HCT116 (cell line): ENCODE data around the gene LINC00237. TPM values are rescaled to one million over a fixed set of nuclear protein-coding genes. Genes with fewer than 3 reads are reported as not detected.

Source experiments
- ATAC-seq: fragments of 200-7000 bp; cut with Tn5 transposase; 2 replicates; pipeline ENCODE4 v1.9.1; 2020; ENCODE audit warnings: mild to moderate bottlenecking, moderate library complexity
- BruUV-seq: library from RNA; stranded (reverse); fragments of 400-500 nt; replicated peaks from 2 replicates; lab custom pipeline; 2021; lab: Mats Ljungman, UMichigan
- CTCF ChIA-PET: fragments of 300-600 bp; sonication (Branson Sonifier 250); formaldehyde crosslinking; loops from one replicate; lab custom pipeline; 2021; ENCODE audit warnings: antibody characterized with exemption; lab: Charles Lee
- POLR2A ChIA-PET: fragments of 300-600, 350-600 bp; sonication (Branson Sonifier 250); formaldehyde crosslinking; loops from one replicate; lab custom pipeline; 2021; ENCODE audit warnings: antibody characterized with exemption; lab: Charles Lee
- RAD21 ChIA-PET, 2 experiments: fragments of 300-600 bp; sonication (Branson Sonifier 250); formaldehyde crosslinking; loops; one replicate each; lab custom pipeline; 2023; ENCODE audit warnings: low total read pairs in 2 of 2; ENCODE audit not compliant: uncharacterized antibody in 2 of 2, unreplicated experiment in 2 of 2, low non-redundant PET in 1 of 2; lab: Charles Lee
- DNase-seq: peaks from one replicate; pipeline ENCODE4 v3.0.0-alpha.2; 2010; ENCODE audit warnings: low read depth, low spot score
- H2AFZ ChIP-seq: fragments of 200-600 bp; shearing (Covaris generic), sonication (generic); 2 replicates; pipeline ENCODE4 v1.6.1; 2017; ENCODE audit warnings: low read depth, mixed run types, mixed read lengths, antibody characterized with exemption, low read length; ENCODE audit not compliant: poor library complexity, severe bottlenecking
- H3K27ac ChIP-seq: 2 replicates; pipeline ENCODE4 v1.5.1; 2012; ENCODE audit warnings: low read depth, low read length
- H3K27me3 ChIP-seq: fragments of 200-600 bp; sonication (generic); 2 replicates; pipeline ENCODE4 v1.6.1; 2016; ENCODE audit warnings: mixed run types, low read length, mixed read lengths; ENCODE audit not compliant: insufficient read depth
- H3K36me3 ChIP-seq, 2 experiments: fragments of 200-500 bp in 1 of 2; fragments of 200-600 bp in 1 of 2; sonication (Bioruptor generic) in 1 of 2; sonication (generic) in 1 of 2; 2 replicates each; pipeline versions ENCODE4 v1.5.1 to v1.6.1; 2014 to 2016; ENCODE audit warnings: low read length in 2 of 2, inconsistent platforms in 1 of 2, mixed read lengths in 1 of 2, mixed run types in 1 of 2; ENCODE audit not compliant: insufficient read depth in 2 of 2, control insufficient read depth in 1 of 2
- H3K4me1 ChIP-seq, 2 experiments: fragments of 200-600 bp in 1 of 2; sonication (generic) in 1 of 2; 2 replicates each; pipeline versions ENCODE4 v1.5.1 to v1.6.1; 2012 to 2017; ENCODE audit warnings: low read length in 2 of 2, inconsistent platforms in 1 of 2, mild to moderate bottlenecking in 1 of 2, mixed read lengths in 1 of 2, mixed run types in 1 of 2, moderate library complexity in 1 of 2; ENCODE audit not compliant: insufficient read depth in 2 of 2, control insufficient read depth in 1 of 2
- H3K4me2 ChIP-seq: fragments of 200-600 bp; sonication (generic); 2 replicates; pipeline ENCODE4 v1.6.1; 2017; ENCODE audit warnings: mixed run types, low read length, mixed read lengths
- H3K4me3 ChIP-seq, 2 experiments: fragments of 200-600 bp in 1 of 2; sonication (generic) in 1 of 2; replicated peaks in 1 of 2; 2 replicates each; pipeline ENCODE4 v1.5.1; 2011 to 2016; ENCODE audit warnings: low read length in 2 of 2, control low read depth in 1 of 2, low read depth in 1 of 2, mild to moderate bottlenecking in 1 of 2, mixed read lengths in 1 of 2, mixed run types in 1 of 2
- H3K79me2 ChIP-seq: fragments of 200-600 bp; sonication (generic); 2 replicates; pipeline ENCODE4 v1.6.1; 2017; ENCODE audit warnings: mild to moderate bottlenecking, mixed run types, low read length, moderate library complexity, mixed read lengths; ENCODE audit not compliant: insufficient read depth
- H3K9ac ChIP-seq: fragments of 200-600 bp; sonication (generic); 2 replicates; pipeline ENCODE4 v1.6.1; 2016; ENCODE audit warnings: low read length, mixed read lengths
- H3K9me2 ChIP-seq: fragments of 200-600 bp; sonication (generic), shearing (Covaris generic); 2 replicates; pipeline ENCODE4 v1.6.1; 2017; ENCODE audit warnings: mixed run types, mild to moderate bottlenecking, moderate library complexity; ENCODE audit not compliant: insufficient read depth
- H3K9me3 ChIP-seq, 2 experiments: fragments of 200-500 bp in 1 of 2; fragments of 200-600 bp in 1 of 2; sonication (Bioruptor generic) in 1 of 2; sonication (generic) in 1 of 2; 2 replicates each; pipeline ENCODE4 v1.6.1; 2014 to 2017; ENCODE audit warnings: low read length in 2 of 2, mixed read lengths in 2 of 2, inconsistent platforms in 1 of 2, low read depth in 1 of 2, mild to moderate bottlenecking in 1 of 2, mixed run types in 1 of 2, moderate library complexity in 1 of 2; ENCODE audit not compliant: control insufficient read depth in 1 of 2, insufficient read depth in 1 of 2
- H4K20me1 ChIP-seq: fragments of 200-600 bp; sonication (generic), shearing (Covaris generic); 2 replicates; pipeline ENCODE4 v1.6.1; 2017; ENCODE audit warnings: mixed run types, mild to moderate bottlenecking, moderate library complexity; ENCODE audit not compliant: insufficient read depth
- CEBPB ChIP-seq: IDR thresholded peaks from 2 replicates; pipeline ENCODE4 v1.6.1; 2012; ENCODE audit warnings: low read depth
- EGR1 ChIP-seq: IDR thresholded peaks from 2 replicates; pipeline ENCODE4 v1.6.1; 2012; ENCODE audit warnings: low read depth
- ELF1 ChIP-seq: IDR thresholded peaks from 2 replicates; pipeline ENCODE4 v1.6.1; 2012; ENCODE audit warnings: low read depth, borderline replicate concordance
- EZH2 ChIP-seq: fragments of 200-600 bp; sonication (generic); IDR thresholded peaks from 2 replicates; pipeline ENCODE4 v1.6.1; 2017; ENCODE audit warnings: antibody characterized with exemption, mixed run types
- EZH2phosphoT487 ChIP-seq: fragments of 200-600 bp; IDR thresholded peaks from 2 replicates; pipeline ENCODE4 v1.6.1; 2018; ENCODE audit warnings: antibody characterized with exemption, borderline replicate concordance
- FOSL1 ChIP-seq: IDR thresholded peaks from 2 replicates; pipeline ENCODE4 v1.6.1; 2012; ENCODE audit warnings: low read depth
- JUND ChIP-seq: IDR thresholded peaks from 2 replicates; pipeline ENCODE4 v1.6.1; 2012
- RAD21 ChIP-seq: IDR thresholded peaks from 2 replicates; pipeline ENCODE4 v1.6.1; 2012; ENCODE audit warnings: low read depth, mild to moderate bottlenecking
- SRF ChIP-seq: IDR thresholded peaks from 2 replicates; pipeline ENCODE4 v1.6.1; 2012; ENCODE audit warnings: low read depth
- ZFX ChIP-seq: fragments of 450-650 bp; IDR thresholded peaks from 2 replicates; pipeline ENCODE4 v1.6.1; 2017
- intact Hi-C: fragments of 100-400 bp; cut with micrococcal nuclease; formaldehyde crosslinking; loops from 2 replicates; pipeline ENCODE4 v1.10.0; 2022
- total RNA-seq: library from RNA; stranded (reverse); gene quantifications from one replicate; pipeline ENCODE4 v1.2.1, GENCODE V29; 2021; ENCODE audit not compliant: unreplicated experiment
- TF ChIP-seq, protein P1 (sequence below): IDR thresholded peaks from 2 replicates; pipeline ENCODE4 v1.6.1; 2012; ENCODE audit warnings: low read depth
- TF ChIP-seq, protein P2 (sequence below): IDR thresholded peaks from 2 replicates; pipeline ENCODE4 v1.6.1; 2012

Gene LINC00237
- total RNA-seq, 1 experiment from 2014 or later: not detected

DNA sequence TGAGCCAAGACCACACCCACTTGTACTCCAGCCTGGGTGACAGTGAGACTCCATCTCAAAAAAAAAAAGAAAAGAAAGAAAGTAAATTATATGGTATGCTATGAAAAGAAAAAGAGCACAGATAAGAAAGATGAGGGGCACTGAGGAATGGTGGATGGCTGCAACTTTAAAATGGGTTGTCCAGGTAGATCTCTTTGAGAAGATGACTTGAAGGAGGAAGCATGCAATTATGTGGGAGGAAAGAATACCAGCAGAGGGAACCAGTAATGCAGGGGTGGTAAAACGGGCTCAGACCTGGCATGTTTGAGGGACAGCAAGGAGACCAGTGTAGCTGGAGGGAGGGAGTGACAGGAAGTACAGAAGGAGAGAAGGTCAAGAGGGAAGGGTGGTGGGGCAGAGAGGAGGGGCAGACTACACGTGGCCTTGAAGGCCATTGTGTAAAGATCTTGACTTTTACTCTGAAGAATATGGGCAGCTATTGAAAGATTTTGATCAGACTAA, 22.3 kb downstream of the LINC00237 start:
- no peak for DNase-seq
- Histone ChIP-seq H3K36me3 (no peaks in the 10 kb centered on the region), H3K4me2 (no peak overlapping the region), H3K79me2 (no peaks in the 10 kb centered on the region), H4K20me1 (no peaks in the 10 kb centered on the region), H2AFZ (no peak overlapping the region), H3K4me3 (no peak overlapping the region), H3K4me1 (peaks cover 0 to 5% of the 10 kb centered on the region in 2 experiments; a peak in 2 of 4 replicates), H3K9me2 (no peaks in the 10 kb centered on the region), H3K27ac (no peak overlapping the region)
- ChIA-PET POLR2A (no interaction called here), RAD21 (no interaction called here)
- ATAC-seq: peak; percentile 47
- no TSS peak for BruUV-seq
- peak; percentile 16; the same call in 1 of the 2 replicates for TF ChIP-seq RAD21
- TF ChIP-seq, protein P1, sequence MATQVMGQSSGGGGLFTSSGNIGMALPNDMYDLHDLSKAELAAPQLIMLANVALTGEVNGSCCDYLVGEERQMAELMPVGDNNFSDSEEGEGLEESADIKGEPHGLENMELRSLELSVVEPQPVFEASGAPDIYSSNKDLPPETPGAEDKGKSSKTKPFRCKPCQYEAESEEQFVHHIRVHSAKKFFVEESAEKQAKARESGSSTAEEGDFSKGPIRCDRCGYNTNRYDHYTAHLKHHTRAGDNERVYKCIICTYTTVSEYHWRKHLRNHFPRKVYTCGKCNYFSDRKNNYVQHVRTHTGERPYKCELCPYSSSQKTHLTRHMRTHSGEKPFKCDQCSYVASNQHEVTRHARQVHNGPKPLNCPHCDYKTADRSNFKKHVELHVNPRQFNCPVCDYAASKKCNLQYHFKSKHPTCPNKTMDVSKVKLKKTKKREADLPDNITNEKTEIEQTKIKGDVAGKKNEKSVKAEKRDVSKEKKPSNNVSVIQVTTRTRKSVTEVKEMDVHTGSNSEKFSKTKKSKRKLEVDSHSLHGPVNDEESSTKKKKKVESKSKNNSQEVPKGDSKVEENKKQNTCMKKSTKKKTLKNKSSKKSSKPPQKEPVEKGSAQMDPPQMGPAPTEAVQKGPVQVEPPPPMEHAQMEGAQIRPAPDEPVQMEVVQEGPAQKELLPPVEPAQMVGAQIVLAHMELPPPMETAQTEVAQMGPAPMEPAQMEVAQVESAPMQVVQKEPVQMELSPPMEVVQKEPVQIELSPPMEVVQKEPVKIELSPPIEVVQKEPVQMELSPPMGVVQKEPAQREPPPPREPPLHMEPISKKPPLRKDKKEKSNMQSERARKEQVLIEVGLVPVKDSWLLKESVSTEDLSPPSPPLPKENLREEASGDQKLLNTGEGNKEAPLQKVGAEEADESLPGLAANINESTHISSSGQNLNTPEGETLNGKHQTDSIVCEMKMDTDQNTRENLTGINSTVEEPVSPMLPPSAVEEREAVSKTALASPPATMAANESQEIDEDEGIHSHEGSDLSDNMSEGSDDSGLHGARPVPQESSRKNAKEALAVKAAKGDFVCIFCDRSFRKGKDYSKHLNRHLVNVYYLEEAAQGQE: no peak
- TF ChIP-seq, all 23 proteins: peak for 1
- Histone ChIP-seq H3K9ac (no peak overlapping the region), H3K27me3 (no peaks in the 10 kb centered on the region), H3K9me3 (no peaks in the 10 kb centered on the region)
- CTCF ChIA-PET: interaction anchor here (1.2 kb wide), 1 partner anchor 35 kb away, joined by 3 read pairs; no protein-coding TSS in a partner anchor
- intact Hi-C loops: no loop called here

DNA sequence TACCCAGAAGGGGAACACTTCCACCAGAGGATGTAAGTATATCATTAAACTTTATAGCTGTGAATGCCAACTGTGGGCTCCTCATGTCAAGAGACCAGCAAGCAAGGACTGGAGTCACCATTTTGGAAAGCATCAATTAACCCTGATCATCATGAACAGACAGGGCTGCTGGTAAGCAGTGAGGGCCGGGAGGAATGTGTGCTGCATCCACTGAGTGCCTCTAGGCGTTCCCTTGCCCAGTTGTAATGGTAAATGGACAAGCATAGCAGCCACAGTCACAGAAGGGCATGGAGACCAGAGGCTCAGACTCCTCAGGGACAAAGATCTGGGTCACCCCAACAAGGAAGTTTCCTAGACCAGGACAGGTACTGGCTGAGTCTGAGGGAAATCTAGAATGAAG, 23.6 kb downstream of the LINC00237 start:
- intact Hi-C loops: no loop called here
- POLR2A ChIA-PET: no interaction called here
- H3K4me2 ChIP-seq: no peak overlapping the region
- no peak overlapping the region for H3K9ac ChIP-seq
- peaks cover 0 to 5% of the 10 kb centered on the region in 2 experiments; a peak in 2 of 4 replicates for H3K4me1 ChIP-seq
- ATAC-seq: no peak
- CTCF ChIA-PET: interaction anchor here (1.9 kb wide), 1 partner anchor 34 kb away, joined by 4 read pairs; no protein-coding TSS in a partner anchor
- no peaks in the 10 kb centered on the region for H3K27me3 ChIP-seq
- no peak for DNase-seq
- H3K36me3 ChIP-seq: no peaks in the 10 kb centered on the region
- H3K27ac ChIP-seq: no peak overlapping the region
- H3K4me3 ChIP-seq: no peak overlapping the region
- RAD21 ChIA-PET: no interaction called here
- H4K20me1 ChIP-seq: no peaks in the 10 kb centered on the region
- BruUV-seq: no TSS peak
- H2AFZ ChIP-seq: no peak overlapping the region
- H3K9me3 ChIP-seq: no peaks in the 10 kb centered on the region
- no peaks in the 10 kb centered on the region for H3K9me2 ChIP-seq
- no peaks in the 10 kb centered on the region for H3K79me2 ChIP-seq
- no peak for TF ChIP-seq ZFX
- no peak for TF ChIP-seq EZH2
- no peak for TF ChIP-seq FOSL1
- no peak for TF ChIP-seq EGR1
- TF ChIP-seq RAD21: no peak
- TF ChIP-seq SRF: no peak
- TF ChIP-seq, protein P2, sequence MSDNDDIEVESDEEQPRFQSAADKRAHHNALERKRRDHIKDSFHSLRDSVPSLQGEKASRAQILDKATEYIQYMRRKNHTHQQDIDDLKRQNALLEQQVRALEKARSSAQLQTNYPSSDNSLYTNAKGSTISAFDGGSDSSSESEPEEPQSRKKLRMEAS: no peak
- no peak for TF ChIP-seq EZH2phosphoT487
- TF ChIP-seq JUND: no peak
- TF ChIP-seq ELF1: no peak
- TF ChIP-seq CEBPB: no peak
- TF ChIP-seq, protein P1: no peak
